Embryonic facial prominence (tissue), 1 donor: ENCODE data around the gene CORO2B.
"Not testable (repeated sequence)": the region's sequence is repeated elsewhere in the genome, so short reads cannot be mapped to it uniquely, and the experiment has no call there.

Source experiments
- DNase-seq: peaks from one replicate; pipeline ENCODE4 v3.0.0-alpha.2; 2016; ENCODE audit errors: extremely low spot score

The CORO2B gene

GRCh38 chr15:68668926-68669600 is 90.3 kb downstream of the CORO2B start:
- DNase-seq, result no peak

- DNase-seq, result no peak
These were observed 93.5 kb downstream of the CORO2B start for GRCh38 chr15:68672251-68672650.

- DNase-seq, result no peak
These were observed 94.0 kb downstream of the CORO2B start for GRCh38 chr15:68672781-68673205.

GRCh38 chr15:68674975-68675374 is 96.2 kb downstream of the CORO2B start:
- no peak for DNase-seq

- no peak for DNase-seq
These were observed 97.3 kb downstream of the CORO2B start for GRCh38 chr15:68676011-68676605.

- no peak for DNase-seq
These were observed 98.1 kb downstream of the CORO2B start for GRCh38 chr15:68676926-68677325.

- DNase-seq, result no peak
These were observed 99.2 kb downstream of the CORO2B start for GRCh38 chr15:68677996-68678395.

GRCh38 chr15:68678746-68679145 is 100.0 kb downstream of the CORO2B start:
- DNase-seq, result no peak

GRCh38 chr15:68679161-68679560 is 100.4 kb downstream of the CORO2B start:
- no peak for DNase-seq

- no peak for DNase-seq
These were observed 101.2 kb downstream of the CORO2B start for GRCh38 chr15:68679961-68680371.

GRCh38 chr15:68680756-68681155 is 102.0 kb downstream of the CORO2B start:
- DNase-seq, result not testable (repeated sequence)

GRCh38 chr15:68681836-68682235 is 103.0 kb downstream of the CORO2B start:
- no peak for DNase-seq

GRCh38 chr15:68682330-68682729 is 103.5 kb downstream of the CORO2B start:
- DNase-seq, result no peak

- DNase-seq, result no peak
These were observed 104.2 kb downstream of the CORO2B start for GRCh38 chr15:68683026-68683425.

- DNase-seq, result no peak
These were observed 104.8 kb downstream of the CORO2B start for GRCh38 chr15:68683551-68683950.

GRCh38 chr15:68684476-68684875 is 105.7 kb downstream of the CORO2B start:
- no peak for DNase-seq

GRCh38 chr15:68687136-68687735 is 108.4 kb downstream of the CORO2B start:
- no peak for DNase-seq

GRCh38 chr15:68691705-68692104 is 112.9 kb downstream of the CORO2B start:
- no peak for DNase-seq

- no peak for DNase-seq
These were observed 114.3 kb downstream of the CORO2B start for GRCh38 chr15:68693071-68693470.

GRCh38 chr15:68694111-68694510 is 115.3 kb downstream of the CORO2B start:
- DNase-seq, result no peak

GRCh38 chr15:68695061-68695595 is 116.3 kb downstream of the CORO2B start:
- DNase-seq, result no peak

- DNase-seq, result no peak
These were observed 117.9 kb downstream of the CORO2B start for GRCh38 chr15:68696414-68697363.
